GM19397 (cell line): ENCODE results near the gene IBSP.

Experiments used
- ATAC-seq: cut with Tn5 transposase; IDR thresholded peaks from one replicate; pipeline ENCODE4 v1.9.1; 2021; ENCODE audit warnings: mild to moderate bottlenecking, moderate library complexity; ENCODE audit not compliant: unreplicated experiment

Gene IBSP, protein sequence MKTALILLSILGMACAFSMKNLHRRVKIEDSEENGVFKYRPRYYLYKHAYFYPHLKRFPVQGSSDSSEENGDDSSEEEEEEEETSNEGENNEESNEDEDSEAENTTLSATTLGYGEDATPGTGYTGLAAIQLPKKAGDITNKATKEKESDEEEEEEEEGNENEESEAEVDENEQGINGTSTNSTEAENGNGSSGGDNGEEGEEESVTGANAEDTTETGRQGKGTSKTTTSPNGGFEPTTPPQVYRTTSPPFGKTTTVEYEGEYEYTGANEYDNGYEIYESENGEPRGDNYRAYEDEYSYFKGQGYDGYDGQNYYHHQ

GRCh38 chr4:87799301-87800113, at the start of gene IBSP:
Gene IBSP, plus strand, starts transcription at chr4:87799554. Its CDS starts 2,808 bp downstream, at chr4:87802362.
- no peak for ATAC-seq

DNA sequence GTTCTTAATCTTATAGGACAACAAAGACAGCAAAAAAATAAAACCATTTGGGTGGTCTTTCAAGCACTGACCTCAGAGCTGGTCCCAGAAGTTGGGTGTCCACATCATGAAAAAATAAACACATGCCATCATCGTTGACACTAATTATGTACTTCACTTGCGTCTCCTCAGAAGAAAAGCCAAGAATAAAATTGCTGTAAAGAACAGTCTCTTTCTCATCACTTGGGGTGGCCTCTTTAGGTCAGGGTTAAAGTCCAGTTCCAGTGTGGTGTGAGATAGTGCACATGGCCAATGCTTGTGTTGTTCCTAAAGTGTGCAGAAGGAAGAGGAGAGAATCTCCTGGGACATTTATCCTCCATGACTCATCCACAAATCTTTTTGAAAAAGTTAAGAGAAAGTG, 49.5 kb upstream of the IBSP start:
- no peak for ATAC-seq

DNA sequence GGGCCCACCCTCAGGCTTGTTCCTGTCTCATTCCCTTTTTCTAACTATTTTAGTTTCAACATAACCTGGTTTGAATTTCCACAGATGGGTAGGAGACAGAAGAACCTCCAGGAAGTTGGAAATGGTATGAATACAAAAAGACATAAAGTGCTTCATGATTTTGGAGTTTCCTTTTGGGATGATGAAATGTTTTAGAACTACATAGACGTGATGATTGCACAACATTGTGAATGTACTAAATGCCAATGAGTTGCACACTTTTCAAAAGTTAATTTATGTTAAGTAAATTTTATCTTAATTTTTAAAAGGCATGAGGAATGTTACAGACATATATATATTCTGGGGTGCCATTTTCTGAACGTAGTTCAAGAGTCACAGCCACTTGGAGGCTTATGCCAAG, 41.1 kb upstream of the IBSP start:
- ATAC-seq, result no peak

- no peak for ATAC-seq
These were observed 37.0 kb upstream of the IBSP start for GRCh38 chr4:87762311-87762710.

DNA sequence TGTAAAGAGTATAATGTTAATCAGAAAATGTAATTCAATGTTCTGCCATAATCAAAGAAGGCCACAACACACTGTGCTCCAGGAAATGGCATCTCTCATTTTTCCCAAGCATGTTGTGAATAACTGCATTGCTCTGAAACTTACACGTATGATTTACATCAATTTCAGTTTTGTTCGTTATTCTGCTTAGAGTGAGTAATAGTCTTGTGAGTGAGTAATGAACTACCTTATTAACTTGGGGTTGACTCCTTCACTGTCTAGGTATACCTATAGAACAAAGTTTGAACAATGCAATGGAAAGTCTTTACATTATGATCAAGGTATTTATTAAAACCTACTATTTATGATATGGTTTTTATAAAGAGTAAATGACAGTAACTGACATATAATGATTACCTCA, 17.8 kb upstream of the IBSP start:
- no peak for ATAC-seq

DNA sequence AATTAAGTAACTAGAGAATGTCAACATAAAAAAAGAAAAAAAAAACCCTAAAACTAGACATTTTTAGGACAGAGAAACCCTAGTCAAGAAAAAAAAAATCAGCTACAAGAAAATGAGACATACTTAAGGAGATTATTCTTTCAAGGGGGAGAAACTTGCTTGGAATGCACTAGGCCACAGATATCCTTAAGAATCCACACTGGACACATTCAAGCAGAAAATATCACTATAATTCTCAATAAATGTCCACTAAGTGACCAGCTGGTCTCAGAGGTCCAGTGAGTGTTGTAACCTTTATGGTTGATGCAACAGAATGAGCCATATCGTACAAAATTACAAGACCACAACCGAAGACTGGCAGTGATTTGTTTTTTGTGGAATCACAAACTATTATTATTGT, 15.6 kb upstream of the IBSP start:
- no peak for ATAC-seq

DNA sequence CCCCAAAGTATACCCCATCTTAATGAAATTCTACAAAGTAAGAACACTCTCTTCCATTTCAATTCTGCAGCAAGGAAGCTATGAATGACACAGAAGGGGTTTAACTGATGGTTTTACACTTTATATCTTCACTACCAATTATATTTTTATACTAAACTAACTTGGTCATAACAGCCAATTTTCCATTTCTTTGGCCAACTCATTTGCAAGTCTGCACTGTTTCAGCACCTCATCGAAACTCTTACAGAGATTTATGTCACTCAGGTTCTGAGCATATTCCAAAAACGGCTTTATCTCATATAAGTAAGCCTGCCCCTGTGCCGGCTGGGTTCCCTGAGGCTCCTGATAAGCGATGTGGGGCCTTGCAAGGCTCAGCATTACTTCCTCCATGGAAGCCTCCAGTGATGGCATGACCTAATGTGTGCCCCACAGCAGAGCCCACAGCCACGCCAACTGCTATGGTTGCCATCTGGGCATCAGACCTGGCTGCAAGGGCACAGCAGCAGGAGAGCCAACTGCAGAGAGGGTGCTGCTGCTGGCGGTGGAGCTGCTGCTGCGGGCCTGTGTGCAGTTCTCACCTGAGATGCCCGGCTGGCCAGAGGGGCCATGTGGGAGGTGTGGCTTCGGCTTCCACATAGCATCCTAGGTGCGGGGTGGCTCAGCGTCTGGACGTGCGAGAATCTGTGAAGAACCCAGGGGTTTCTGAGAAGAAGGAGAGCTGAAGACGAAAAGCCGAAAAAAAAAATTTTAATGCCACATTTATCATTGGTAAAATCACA, 13.4 kb upstream of the IBSP start:
- ATAC-seq, result no peak

DNA sequence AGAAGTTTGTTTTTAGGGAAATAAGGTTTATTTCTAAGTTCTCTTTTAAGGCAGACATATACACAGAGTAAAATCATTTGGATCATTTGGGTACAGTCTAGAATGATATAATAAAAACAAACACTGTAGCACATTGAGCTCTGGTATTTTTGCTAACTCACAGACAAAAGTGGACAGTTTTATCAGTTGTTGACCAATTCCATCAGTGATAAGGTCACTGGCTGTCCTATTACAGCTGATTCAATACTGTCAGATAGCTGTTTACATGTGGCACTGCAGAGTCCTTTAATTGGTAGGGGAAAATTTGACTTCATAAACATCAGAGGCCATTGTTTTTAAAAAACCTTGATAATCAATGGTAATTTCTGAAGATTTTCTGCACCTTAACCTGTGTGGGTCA, 3.5 kb downstream of the IBSP start:
- ATAC-seq, result no peak

GRCh38 chr4:87803421-87803820, 4.1 kb downstream of the IBSP start:
- ATAC-seq, result no peak

- ATAC-seq, result no peak
These were observed 5.5 kb downstream of the IBSP start for GRCh38 chr4:87804871-87805270.

GRCh38 chr4:87805971-87806370, 6.6 kb downstream of the IBSP start:
- no peak for ATAC-seq

DNA sequence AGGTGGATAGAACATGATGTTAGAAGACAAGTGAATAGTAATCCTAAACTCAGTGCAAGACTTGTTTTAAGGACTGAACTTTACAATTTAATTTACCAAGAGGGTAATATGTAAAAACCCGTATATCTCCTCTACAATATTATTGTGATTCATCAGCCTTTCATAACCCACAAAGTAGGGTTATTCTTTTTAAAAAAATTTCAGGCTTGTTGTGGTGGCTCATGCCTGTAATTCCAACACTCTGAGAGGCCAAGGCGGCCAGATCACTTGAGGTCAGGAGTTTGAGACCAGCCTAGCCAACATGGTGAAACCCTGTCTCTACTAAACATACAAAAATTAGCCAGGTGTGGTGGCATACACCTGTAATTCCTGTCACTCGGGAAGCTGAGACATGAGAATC, 7.2 kb downstream of the IBSP start:
- no peak for ATAC-seq

GRCh38 chr4:87807402-87807801, 8.0 kb downstream of the IBSP start:
- ATAC-seq, result no peak

DNA sequence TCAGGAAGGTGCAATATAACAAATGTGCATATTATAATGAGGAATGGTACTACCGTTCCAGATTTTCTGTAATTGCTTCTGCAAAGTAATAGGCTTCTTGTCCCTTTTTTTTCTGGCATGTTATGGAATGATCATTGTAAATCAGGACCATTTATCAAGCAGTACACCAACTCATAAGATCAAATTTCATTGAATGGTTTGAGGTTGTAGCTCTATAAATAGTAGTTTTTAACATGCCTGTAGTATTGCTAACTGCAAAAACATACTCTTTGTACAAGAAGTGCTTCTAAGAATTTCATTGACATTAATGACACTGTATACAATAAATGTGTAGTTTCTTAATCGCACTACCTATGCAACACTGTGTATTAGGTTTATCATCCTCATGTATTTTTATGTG, 12.6 kb downstream of the IBSP start:
- ATAC-seq, result no peak

GRCh38 chr4:87819281-87819919, 20.0 kb downstream of the IBSP start:
- no peak for ATAC-seq

DNA sequence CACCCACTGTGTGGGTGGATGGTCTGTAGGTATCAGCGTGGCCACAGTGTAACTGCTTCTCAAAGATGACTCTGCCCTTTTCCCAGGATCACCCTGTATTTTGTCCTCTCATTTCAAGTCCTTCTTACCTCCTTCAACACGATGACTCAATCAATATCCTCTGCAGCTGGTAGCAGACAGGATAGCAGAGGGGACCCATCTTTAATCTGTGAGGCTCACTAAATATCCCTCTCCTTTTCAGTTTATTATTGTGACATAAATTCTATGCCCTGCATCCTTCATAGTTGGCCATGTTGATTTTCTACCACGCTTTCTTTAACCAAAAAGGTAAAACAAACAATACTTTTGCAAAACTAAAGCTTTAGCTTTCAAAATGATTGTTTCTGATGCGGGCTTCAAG, 23.8 kb downstream of the IBSP start:
- no peak for ATAC-seq

DNA sequence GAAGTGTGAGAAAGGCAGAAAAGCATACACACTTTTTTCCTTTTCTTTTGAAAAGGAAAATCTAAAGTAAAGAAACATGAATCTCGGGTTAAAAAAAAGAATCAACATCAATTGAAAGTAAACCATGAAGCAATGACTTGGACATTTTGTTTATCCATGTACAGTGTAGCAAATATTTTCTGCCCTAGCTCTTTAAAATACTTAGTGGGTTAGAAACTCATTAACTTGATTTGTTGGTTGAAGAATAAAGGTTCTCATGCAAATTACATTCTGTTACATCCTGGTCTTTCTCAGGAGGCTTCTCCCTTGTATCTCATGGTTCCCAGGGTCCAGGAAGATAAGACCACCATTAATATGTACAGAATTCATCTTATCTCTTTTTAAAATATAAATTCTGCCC, 24.4 kb downstream of the IBSP start:
- no peak for ATAC-seq

- ATAC-seq, result no peak
These were observed 25.0 kb downstream of the IBSP start for GRCh38 chr4:87824352-87824751.

DNA sequence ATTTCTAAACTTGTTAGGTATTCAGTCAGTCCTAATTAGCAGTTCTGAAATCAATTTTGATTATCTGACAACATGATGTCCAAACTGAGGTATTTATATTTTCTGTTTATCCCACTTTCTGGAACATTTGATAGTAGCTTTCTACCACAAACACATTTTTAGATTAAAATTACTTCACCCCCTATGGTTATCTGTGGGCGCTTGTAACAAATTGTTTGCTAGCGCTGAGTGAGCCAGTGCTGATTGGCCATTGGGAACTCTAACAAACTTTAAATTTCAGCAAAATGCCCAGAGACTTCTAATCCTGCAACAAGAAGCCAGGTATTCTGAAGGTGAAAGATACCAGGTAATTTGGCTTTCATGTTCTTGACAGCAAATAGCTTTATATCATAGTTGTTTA, 33.3 kb downstream of the IBSP start, which contains the start of gene MEPE:
TSS of gene MEPE (plus strand) at position 301 of the 400 bp plus-strand sequence. CDS start 1,746 bp downstream, outside the sequence.
- no peak for ATAC-seq

DNA sequence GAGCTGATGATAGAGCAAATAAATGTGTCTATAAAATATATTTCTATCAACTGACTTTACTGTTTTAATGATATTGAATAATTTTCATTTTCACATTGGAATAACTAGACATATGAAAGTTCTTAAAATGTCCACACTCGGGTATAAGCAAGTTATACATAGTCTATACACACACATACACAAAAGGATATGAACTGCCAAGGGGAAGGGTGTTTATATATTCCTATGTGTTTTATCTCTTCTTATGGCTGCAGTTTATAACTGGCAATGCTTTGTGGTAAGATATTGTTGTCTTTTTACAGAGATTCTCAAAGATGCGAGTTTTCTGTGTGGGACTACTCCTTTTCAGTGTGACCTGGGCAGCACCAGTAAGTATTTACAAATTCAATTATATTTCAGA, 35.0 kb downstream of the IBSP start:
- no peak for ATAC-seq

DNA sequence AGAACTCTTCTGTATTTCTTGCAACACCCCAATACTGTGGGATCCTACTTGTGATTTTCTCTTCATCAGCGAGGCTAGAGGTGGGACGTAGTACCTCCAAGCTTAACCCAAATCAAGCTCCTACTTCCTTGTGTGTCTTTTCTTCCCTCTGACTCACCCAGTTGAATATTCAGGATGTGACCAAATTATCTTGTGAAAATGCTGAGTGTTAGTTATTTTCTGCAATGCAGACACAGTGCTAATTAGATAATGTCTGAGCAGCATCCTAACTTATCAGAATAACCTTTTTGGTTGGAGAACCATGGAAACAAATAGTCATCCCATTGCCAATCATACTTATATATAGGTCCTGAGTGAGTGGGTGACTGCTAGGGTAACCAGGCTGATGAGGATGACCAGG, 35.8 kb downstream of the IBSP start:
- no peak for ATAC-seq
